Endodermal cell (in vitro differentiated cells): ENCODE results near the gene MYBBP1A. TPM values are rescaled to one million over a fixed set of nuclear protein-coding genes. Genes with fewer than 3 reads are reported as not detected.

Experiments
- DNase-seq: peaks from one replicate; pipeline ENCODE4 v3.0.0-alpha.2; 2017
- H3K27ac ChIP-seq: 2 replicates; pipeline ENCODE4 v1.5.1; 2013; ENCODE audit warnings: mild to moderate bottlenecking, low read depth, low read length, moderate library complexity
- H3K27me3 ChIP-seq: 2 replicates; pipeline ENCODE4 v1.6.1; 2013; ENCODE audit warnings: mild to moderate bottlenecking, low read length, moderate library complexity; ENCODE audit not compliant: insufficient read depth, control insufficient read depth, poor library complexity, severe bottlenecking
- H3K36me3 ChIP-seq: 2 replicates; pipeline ENCODE4 v1.7.0; 2013; ENCODE audit warnings: mild to moderate bottlenecking, low read length, moderate library complexity; ENCODE audit not compliant: control insufficient read depth, insufficient read depth
- H3K4me1 ChIP-seq: one replicate; pipeline ENCODE4 v1.7.0; 2013; ENCODE audit warnings: low read length; ENCODE audit not compliant: control insufficient read depth, insufficient read depth
- H3K4me3 ChIP-seq: 2 replicates; pipeline ENCODE4 v1.5.1; 2013; ENCODE audit warnings: mild to moderate bottlenecking, low read length, moderate library complexity
- H3K9ac ChIP-seq: 2 replicates; pipeline ENCODE4 v1.6.1; 2013; ENCODE audit warnings: mild to moderate bottlenecking, low read length, moderate library complexity; ENCODE audit not compliant: poor library complexity, severe bottlenecking; ENCODE audit errors: extremely low read depth
- H3K9me3 ChIP-seq: 2 replicates; pipeline ENCODE4 v1.6.1; 2013; ENCODE audit warnings: mild to moderate bottlenecking, low read length, moderate library complexity; ENCODE audit not compliant: control insufficient read depth
- H3K27ac Mint-ChIP-seq: 2 replicates; pipeline ENCODE4 v1.8.0; 2020; ENCODE audit warnings: mixed read lengths
- H3K27me3 Mint-ChIP-seq: 2 replicates; pipeline ENCODE4 v1.8.0; 2021; ENCODE audit warnings: mild to moderate bottlenecking, mixed read lengths; ENCODE audit not compliant: insufficient read depth
- H3K36me3 Mint-ChIP-seq: 2 replicates; pipeline ENCODE4 v1.8.0; 2020; ENCODE audit warnings: low read depth, mixed read lengths
- H3K4me1 Mint-ChIP-seq: 2 replicates; pipeline ENCODE4 v1.8.0; 2020; ENCODE audit warnings: mixed read lengths
- H3K4me3 Mint-ChIP-seq: 2 replicates; pipeline ENCODE4 v1.8.0; 2020; ENCODE audit warnings: mild to moderate bottlenecking, moderate library complexity, mixed read lengths
- H3K9me3 Mint-ChIP-seq: 2 replicates; pipeline ENCODE4 v1.8.0; 2020; ENCODE audit warnings: mild to moderate bottlenecking, mixed read lengths
- WGBS, 2 experiments: methylation state at CpG; one replicate each; pipeline versions ENCODE4 v1.1.5 to v1.1.7; 2013; ENCODE audit warnings: missing lambda C conversion rate in 2 of 2, mixed read lengths in 1 of 2; ENCODE audit not compliant: insufficient coverage in 1 of 2, insufficient read length in 1 of 2; 5-methylcytosine and 5-hydroxymethylcytosine counted together
- total RNA-seq, 2 donors: library from RNA; stranded (reverse); fragmentation: NEBNext Ultra II Directional in 1 of 2; extraction: Animal tissue kit (Norgen Biotek cat#: 25700) in 1 of 2; gene quantifications; 2 replicates in 1 of 2; 3 replicates in 1 of 2; pipeline ENCODE4 v1.2.1, GENCODE V29; 2021
- TF ChIP-seq, protein P1 (sequence below): fragments of 200-600 bp; sonication (generic); conservative IDR thresholded peaks from 2 replicates; pipeline ENCODE4 v1.5.0; 2021; ENCODE audit warnings: antibody characterized with exemption, mild to moderate bottlenecking

Gene MYBBP1A
- total RNA-seq, 2 donors from 2014 or later: 55.6 to 70.9 TPM

DNA sequence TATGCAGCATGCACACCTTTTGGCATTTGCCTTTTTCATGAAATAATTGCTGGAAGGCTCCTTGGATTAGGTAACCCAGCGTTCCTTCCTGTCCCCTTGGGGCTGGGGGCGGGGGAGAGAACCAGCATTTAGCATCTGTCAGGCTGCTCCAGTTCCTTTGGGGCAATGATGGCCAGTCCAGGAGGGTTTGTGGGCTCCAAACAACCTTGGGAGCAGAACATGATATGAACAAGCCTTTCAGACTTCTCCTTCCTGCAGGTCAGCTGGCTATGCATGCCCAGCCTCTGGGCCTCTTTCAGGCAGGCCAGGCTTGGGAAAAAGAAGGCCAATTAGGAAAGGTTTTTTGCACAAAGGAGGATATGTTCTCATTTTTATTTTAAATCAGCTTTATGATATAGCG, 28.0 kb upstream of the MYBBP1A start:
- Mint-ChIP-seq H3K36me3 (no peaks in the 10 kb centered on the region), H3K27me3 (peaks cover 60% of the 10 kb centered on the region), H3K9me3 (no peaks in the 10 kb centered on the region), H3K4me1 (peaks cover 5% of the 10 kb centered on the region), H3K27ac (no peak overlapping the region), H3K4me3 (peak overlapping the region; percentile 56)
- peaks cover 50% of the 10 kb centered on the region for H3K27me3 ChIP-seq
- no peak for DNase-seq
- no peaks in the 10 kb centered on the region for H3K9me3 ChIP-seq
- H3K4me1 ChIP-seq: no peaks in the 10 kb centered on the region
- no peak overlapping the region for H3K27ac ChIP-seq
- TF ChIP-seq, protein P1, sequence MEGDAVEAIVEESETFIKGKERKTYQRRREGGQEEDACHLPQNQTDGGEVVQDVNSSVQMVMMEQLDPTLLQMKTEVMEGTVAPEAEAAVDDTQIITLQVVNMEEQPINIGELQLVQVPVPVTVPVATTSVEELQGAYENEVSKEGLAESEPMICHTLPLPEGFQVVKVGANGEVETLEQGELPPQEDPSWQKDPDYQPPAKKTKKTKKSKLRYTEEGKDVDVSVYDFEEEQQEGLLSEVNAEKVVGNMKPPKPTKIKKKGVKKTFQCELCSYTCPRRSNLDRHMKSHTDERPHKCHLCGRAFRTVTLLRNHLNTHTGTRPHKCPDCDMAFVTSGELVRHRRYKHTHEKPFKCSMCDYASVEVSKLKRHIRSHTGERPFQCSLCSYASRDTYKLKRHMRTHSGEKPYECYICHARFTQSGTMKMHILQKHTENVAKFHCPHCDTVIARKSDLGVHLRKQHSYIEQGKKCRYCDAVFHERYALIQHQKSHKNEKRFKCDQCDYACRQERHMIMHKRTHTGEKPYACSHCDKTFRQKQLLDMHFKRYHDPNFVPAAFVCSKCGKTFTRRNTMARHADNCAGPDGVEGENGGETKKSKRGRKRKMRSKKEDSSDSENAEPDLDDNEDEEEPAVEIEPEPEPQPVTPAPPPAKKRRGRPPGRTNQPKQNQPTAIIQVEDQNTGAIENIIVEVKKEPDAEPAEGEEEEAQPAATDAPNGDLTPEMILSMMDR: no peak
- H3K36me3 ChIP-seq: no peaks in the 10 kb centered on the region
- WGBS, 2 experiments: 88 to 93% methylated on average over 2 to 3 of the region's 3 CpGs
- no peak overlapping the region for H3K4me3 ChIP-seq
- H3K9ac ChIP-seq: no peak overlapping the region

DNA sequence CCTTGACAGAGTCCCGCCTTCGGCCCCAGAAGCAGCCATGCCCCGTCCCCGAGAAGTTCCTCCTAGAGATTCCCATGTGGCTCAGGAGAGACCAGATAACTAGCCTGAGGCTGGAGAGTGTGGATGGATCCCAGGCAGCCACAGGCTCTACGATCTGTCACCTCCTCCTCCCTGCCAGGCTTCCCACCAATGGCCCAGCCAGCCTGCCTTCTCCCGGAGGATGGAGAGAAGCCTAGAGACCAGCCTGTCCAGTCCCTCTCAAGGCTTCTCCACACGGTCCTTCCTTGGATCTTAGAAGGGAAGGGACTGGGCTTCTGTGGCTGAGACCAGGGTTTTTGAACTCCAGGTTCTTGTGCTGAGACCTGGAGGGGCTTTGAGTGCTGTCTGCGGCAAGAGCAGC, 27.5 kb upstream of the MYBBP1A start:
- Mint-ChIP-seq H3K9me3 (peaks cover 4% of the 10 kb centered on the region), H3K36me3 (no peaks in the 10 kb centered on the region), H3K4me1 (peaks cover 5% of the 10 kb centered on the region), H3K27me3 (peaks cover 58% of the 10 kb centered on the region), H3K4me3 (no peak overlapping the region), H3K27ac (no peak overlapping the region)
- TF ChIP-seq, protein P1: no peak
- WGBS, 2 experiments: 87% methylated on average over 8 of the region's 8 CpGs; no CpG with 5 or more reads in 1 of the 2 experiments
- Histone ChIP-seq H3K36me3 (no peaks in the 10 kb centered on the region), H3K27ac (no peak overlapping the region), H3K4me3 (no peak overlapping the region), H3K27me3 (peaks cover 50% of the 10 kb centered on the region), H3K9me3 (no peaks in the 10 kb centered on the region), H3K9ac (no peak overlapping the region), H3K4me1 (no peaks in the 10 kb centered on the region)
- DNase-seq: peak; percentile 62

DNA sequence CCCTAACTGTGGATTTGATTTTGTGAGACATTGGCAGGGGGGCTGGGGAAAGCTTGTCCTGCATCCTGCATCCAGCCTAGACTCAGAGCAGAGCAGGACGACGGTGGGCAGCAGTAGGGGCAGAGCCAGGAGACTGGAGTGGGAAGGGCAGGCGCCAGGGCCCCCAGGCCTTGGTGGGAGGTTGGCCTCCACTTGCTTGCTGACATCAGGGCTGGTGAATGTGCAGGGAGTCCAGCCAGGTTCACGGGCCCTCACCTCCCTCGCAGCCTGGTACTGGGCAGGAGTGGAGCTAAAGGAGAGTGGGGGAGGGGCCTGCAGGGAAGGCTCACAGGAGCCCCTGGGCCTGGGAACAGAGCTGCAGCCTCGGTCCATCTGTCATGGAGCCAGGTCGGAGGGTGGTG, 26.9 kb upstream of the MYBBP1A start:
- Histone ChIP-seq H3K36me3 (no peaks in the 10 kb centered on the region), H3K4me1 (peaks cover 3% of the 10 kb centered on the region), H3K27me3 (peaks cover 48% of the 10 kb centered on the region), H3K4me3 (no peak overlapping the region), H3K9me3 (no peaks in the 10 kb centered on the region), H3K27ac (no peak overlapping the region), H3K9ac (no peak overlapping the region)
- TF ChIP-seq, protein P1: no peak
- H3K9me3 Mint-ChIP-seq: peaks cover 5% of the 10 kb centered on the region
- no peak overlapping the region for H3K27ac Mint-ChIP-seq
- H3K27me3 Mint-ChIP-seq: peaks cover 55% of the 10 kb centered on the region
- no peaks in the 10 kb centered on the region for H3K36me3 Mint-ChIP-seq
- no peak for DNase-seq
- peaks cover 5% of the 10 kb centered on the region for H3K4me1 Mint-ChIP-seq
- H3K4me3 Mint-ChIP-seq: no peak overlapping the region
- WGBS, 2 experiments: 0 to 77% methylated on average over 1 to 7 of the region's 7 CpGs
